Stomach (tissue), 9 donors: Measurements from ENCODE around the gene MEGF6. TPM values are rescaled to one million over a fixed set of nuclear protein-coding genes. Genes with fewer than 3 reads are reported as not detected.

ENCODE experiments used
- DNase-seq, 2 donors: peaks; one replicate each; pipeline versions ENCODE4 v3.0.0 to v3.0.0-alpha.2; 2013 to 2019
- H3K27ac ChIP-seq, 5 donors: fragments of 200-600 bp in 4 of 5; sonication (generic) in 4 of 5; one replicate each; pipeline ENCODE4 v1.5.1; 2013 to 2019; ENCODE audit warnings: mild to moderate bottlenecking in 1 of 5, moderate library complexity in 1 of 5
- H3K27me3 ChIP-seq, 3 donors: fragments of 200-600 bp; sonication (generic); one replicate each; pipeline ENCODE4 v1.5.1; 2017 to 2019; ENCODE audit warnings: mixed run types in 1 of 3
- H3K36me3 ChIP-seq, 4 donors: fragments of 200-600 bp; sonication (generic); 1 replicate in 3 of 4; 2 replicates in 1 of 4; pipeline ENCODE4 v1.5.1; 2016 to 2019
- H3K4me1 ChIP-seq, 4 donors: fragments of 200-600 bp; sonication (generic); one replicate each; pipeline ENCODE4 v1.5.1; 2016 to 2019
- H3K4me3 ChIP-seq, 4 donors: fragments of 200-600 bp; sonication (generic) in 3 of 4; one replicate each; pipeline ENCODE4 v1.5.1; 2016 to 2019; ENCODE audit warnings: mild to moderate bottlenecking in 1 of 4
- H3K9me3 ChIP-seq, 4 donors: fragments of 200-600 bp; sonication (generic); one replicate each; pipeline ENCODE4 v1.5.1; 2016 to 2019
- EP300 ChIP-seq: sonication (generic); formaldehyde crosslinking; IDR thresholded peaks from one replicate; pipeline ENCODE4 v1.6.1; 2017; ENCODE audit warnings: antibody characterized with exemption
- POLR2A ChIP-seq, 4 donors: fragments of 450-650 bp; IDR thresholded peaks; one replicate each; pipeline ENCODE4 v1.6.1; 2016; ENCODE audit warnings: antibody characterized with exemption in 4 of 4, control low read depth in 2 of 4, mild to moderate bottlenecking in 1 of 4, moderate library complexity in 1 of 4
- POLR2AphosphoS5 ChIP-seq, 3 donors: sonication (generic); formaldehyde crosslinking; IDR thresholded peaks; one replicate each; pipeline ENCODE4 v1.6.1; 2016; ENCODE audit warnings: antibody characterized with exemption in 3 of 3
- WGBS, 5 donors: extraction: QIAGEN DNeasy Blood & Tissue Kit in 3 of 5; methylation state at CpG; one replicate each; pipeline versions ENCODE4 v1.1.5 to v1.1.7; 2013 to 2018; 5-methylcytosine and 5-hydroxymethylcytosine counted together
- intact Hi-C: fragments of 100-400 bp; cut with DNase I; formaldehyde crosslinking; loops from one replicate; pipeline ENCODE4 v1.15.1; 2023; ENCODE audit warnings: low total_unique reads
- polyA plus RNA-seq, 3 donors: library from polyadenylated mRNA; stranded (reverse); fragments of 200-250 nt; gene quantifications; one replicate each; pipeline ENCODE4 v1.2.3, GENCODE V29; 2013
- total RNA-seq, 5 donors: library from RNA; depleted of rRNA; stranded (reverse); fragments of >200 nt; gene quantifications; one replicate each; pipeline versions ENCODE4 v1.1.0 to v1.2.3, GENCODE V29; 2014 to 2016
- TF ChIP-seq, protein P1 (sequence below), 7 experiments: fragments of 450-650 bp in 4 of 7; fragments of 200-600 bp in 3 of 7; sonication (generic) in 3 of 7; IDR thresholded peaks; one replicate each; pipeline ENCODE4 v1.5.1; 2016 to 2019; ENCODE audit warnings: antibody characterized with exemption in 7 of 7, control low read depth in 2 of 7, mild to moderate bottlenecking in 1 of 7
- donor health status: healthy with polysubstance abuse.
- donor health status: Bipolar disorder and iron deficiency.
- donor health status: healthy.

MEGF6 gene
- total and polyA plus RNA-seq, 8 donors, result 2.6 to 57.2 (median 26.7) TPM

- peak; percentile 62 to 90 for DNase-seq
Observed at GRCh38 chr1:3454811-3455618, 156.3 kb downstream of the MEGF6 start.

GRCh38 chr1:3453891-3454810, 157.2 kb downstream of the MEGF6 start, which contains the start of gene ARHGEF16:
Gene ARHGEF16 (plus strand): TSS chr1:3454665. CDS start chr1:3463085, 8,420 bp downstream.
- 3 to 18% (median 6%) methylated on average over 24 to 84 of the region's 84 CpGs for WGBS, 5 donors
- Histone ChIP-seq H3K9me3 (no peaks in the 10 kb centered on the region), H3K36me3 (no peaks in the 10 kb centered on the region), H3K4me3 (peak within 1 kb of the TSS; percentile 52 to 72 (median 59)), H3K27ac (peak within 1 kb of the TSS; percentile 88 to 96 (median 92)), H3K4me1 (peaks cover 46 to 63% (median 60%) of the 10 kb centered on the region in 4 donors), H3K27me3 (peaks cover 4 to 65% (median 33%) of the 10 kb centered on the region in 3 donors)
- DNase-seq, result peak; percentile 93 to 95
- intact Hi-C loops, result no loop called here
- TF ChIP-seq EP300, result no peak
- peak in 1 of 3 donors; percentile 64 for TF ChIP-seq POLR2AphosphoS5 (IDR thresholded peaks at IDR 0.05)
- TF ChIP-seq, protein P1, sequence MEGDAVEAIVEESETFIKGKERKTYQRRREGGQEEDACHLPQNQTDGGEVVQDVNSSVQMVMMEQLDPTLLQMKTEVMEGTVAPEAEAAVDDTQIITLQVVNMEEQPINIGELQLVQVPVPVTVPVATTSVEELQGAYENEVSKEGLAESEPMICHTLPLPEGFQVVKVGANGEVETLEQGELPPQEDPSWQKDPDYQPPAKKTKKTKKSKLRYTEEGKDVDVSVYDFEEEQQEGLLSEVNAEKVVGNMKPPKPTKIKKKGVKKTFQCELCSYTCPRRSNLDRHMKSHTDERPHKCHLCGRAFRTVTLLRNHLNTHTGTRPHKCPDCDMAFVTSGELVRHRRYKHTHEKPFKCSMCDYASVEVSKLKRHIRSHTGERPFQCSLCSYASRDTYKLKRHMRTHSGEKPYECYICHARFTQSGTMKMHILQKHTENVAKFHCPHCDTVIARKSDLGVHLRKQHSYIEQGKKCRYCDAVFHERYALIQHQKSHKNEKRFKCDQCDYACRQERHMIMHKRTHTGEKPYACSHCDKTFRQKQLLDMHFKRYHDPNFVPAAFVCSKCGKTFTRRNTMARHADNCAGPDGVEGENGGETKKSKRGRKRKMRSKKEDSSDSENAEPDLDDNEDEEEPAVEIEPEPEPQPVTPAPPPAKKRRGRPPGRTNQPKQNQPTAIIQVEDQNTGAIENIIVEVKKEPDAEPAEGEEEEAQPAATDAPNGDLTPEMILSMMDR (IDR thresholded peaks at IDR 0.05), result peak in 5 of 7 experiments; percentile 25 to 61 (median 49)
- no peak for TF ChIP-seq POLR2A (IDR thresholded peaks at IDR 0.05)

More at GRCh38 chr1:3454811-3455618, 156.3 kb downstream of the MEGF6 start:
- intact Hi-C loops, result no loop called here
- Histone ChIP-seq H3K4me3 (peak overlapping the region; percentile 52 to 72 (median 59)), H3K9me3 (no peaks in the 10 kb centered on the region), H3K4me1 (peaks cover 53 to 71% (median 68%) of the 10 kb centered on the region in 4 donors), H3K27me3 (peaks cover 4 to 63% (median 33%) of the 10 kb centered on the region in 3 donors), H3K27ac (peak overlapping the region; percentile 88 to 96 (median 92)), H3K36me3 (no peaks in the 10 kb centered on the region)
- WGBS, 5 donors, result 4 to 17% (median 7%) methylated on average over 24 to 46 of the region's 46 CpGs
- TF ChIP-seq POLR2A (IDR thresholded peaks at IDR 0.05) (no peak), POLR2AphosphoS5 (IDR thresholded peaks at IDR 0.05) (no peak), EP300 (no peak)
- TF ChIP-seq, protein P1 (IDR thresholded peaks at IDR 0.05), result no peak

- Histone ChIP-seq H3K4me3 (no peak overlapping the region), H3K4me1 (peaks cover 38 to 54% (median 52%) of the 10 kb centered on the region in 4 donors), H3K36me3 (no peaks in the 10 kb centered on the region), H3K27me3 (peaks cover 4 to 65% (median 33%) of the 10 kb centered on the region in 3 donors), H3K27ac (peak overlapping the region; percentile 73 to 93 (median 92)), H3K9me3 (peaks cover 0 to under 1% (median 0%) of the 10 kb centered on the region in 4 donors)
- WGBS, 5 donors, result 17 to 23% (median 21%) methylated on average over 13 to 18 of the region's 18 CpGs
- intact Hi-C loops, result no loop called here
- TF ChIP-seq POLR2A (IDR thresholded peaks at IDR 0.05) (no peak), EP300 (no peak), POLR2AphosphoS5 (IDR thresholded peaks at IDR 0.05) (peak in 1 of 3 donors; percentile 31)
- TF ChIP-seq, protein P1 (IDR thresholded peaks at IDR 0.05), result peak in 5 of 7 experiments; percentile 87 to 97 (median 92)
- DNase-seq, result peak; percentile 88 to 93
Observed at GRCh38 chr1:3453203-3453761, 158.0 kb downstream of the MEGF6 start.
